Ecto neural progenitor cell (in vitro differentiated cells): ENCODE data around the gene AKAP4.

Experiments used
- DNase-seq: peaks from one replicate; pipeline ENCODE4 v3.0.0-alpha.2; 2018; ENCODE audit warnings: low spot score

AKAP4 gene, protein sequence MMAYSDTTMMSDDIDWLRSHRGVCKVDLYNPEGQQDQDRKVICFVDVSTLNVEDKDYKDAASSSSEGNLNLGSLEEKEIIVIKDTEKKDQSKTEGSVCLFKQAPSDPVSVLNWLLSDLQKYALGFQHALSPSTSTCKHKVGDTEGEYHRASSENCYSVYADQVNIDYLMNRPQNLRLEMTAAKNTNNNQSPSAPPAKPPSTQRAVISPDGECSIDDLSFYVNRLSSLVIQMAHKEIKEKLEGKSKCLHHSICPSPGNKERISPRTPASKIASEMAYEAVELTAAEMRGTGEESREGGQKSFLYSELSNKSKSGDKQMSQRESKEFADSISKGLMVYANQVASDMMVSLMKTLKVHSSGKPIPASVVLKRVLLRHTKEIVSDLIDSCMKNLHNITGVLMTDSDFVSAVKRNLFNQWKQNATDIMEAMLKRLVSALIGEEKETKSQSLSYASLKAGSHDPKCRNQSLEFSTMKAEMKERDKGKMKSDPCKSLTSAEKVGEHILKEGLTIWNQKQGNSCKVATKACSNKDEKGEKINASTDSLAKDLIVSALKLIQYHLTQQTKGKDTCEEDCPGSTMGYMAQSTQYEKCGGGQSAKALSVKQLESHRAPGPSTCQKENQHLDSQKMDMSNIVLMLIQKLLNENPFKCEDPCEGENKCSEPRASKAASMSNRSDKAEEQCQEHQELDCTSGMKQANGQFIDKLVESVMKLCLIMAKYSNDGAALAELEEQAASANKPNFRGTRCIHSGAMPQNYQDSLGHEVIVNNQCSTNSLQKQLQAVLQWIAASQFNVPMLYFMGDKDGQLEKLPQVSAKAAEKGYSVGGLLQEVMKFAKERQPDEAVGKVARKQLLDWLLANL

DNA sequence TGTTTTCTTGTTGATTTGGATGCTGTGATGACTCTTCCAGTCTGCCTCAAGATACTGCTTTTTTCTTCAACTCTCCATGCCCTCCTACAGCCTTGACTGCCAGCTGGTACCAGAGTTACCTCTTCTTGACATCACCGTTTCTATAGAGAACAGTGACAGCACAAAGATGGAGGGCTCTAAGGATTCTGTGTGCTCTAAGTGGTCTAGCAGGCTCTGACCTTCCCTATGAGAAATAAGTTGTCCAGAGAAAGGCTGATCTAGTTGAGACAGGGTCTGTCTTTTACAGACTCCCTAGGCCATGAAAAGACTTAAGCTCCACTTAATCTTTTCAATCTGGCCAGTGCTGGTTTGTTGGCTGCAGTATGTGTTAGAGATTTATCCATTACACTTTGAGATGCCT, at the start of gene AKAP4:
Gene AKAP4 (minus strand): TSS at position 101 of the 400 bp plus-strand sequence. CDS start 118 bp downstream, outside the sequence.
- no peak for DNase-seq

DNA sequence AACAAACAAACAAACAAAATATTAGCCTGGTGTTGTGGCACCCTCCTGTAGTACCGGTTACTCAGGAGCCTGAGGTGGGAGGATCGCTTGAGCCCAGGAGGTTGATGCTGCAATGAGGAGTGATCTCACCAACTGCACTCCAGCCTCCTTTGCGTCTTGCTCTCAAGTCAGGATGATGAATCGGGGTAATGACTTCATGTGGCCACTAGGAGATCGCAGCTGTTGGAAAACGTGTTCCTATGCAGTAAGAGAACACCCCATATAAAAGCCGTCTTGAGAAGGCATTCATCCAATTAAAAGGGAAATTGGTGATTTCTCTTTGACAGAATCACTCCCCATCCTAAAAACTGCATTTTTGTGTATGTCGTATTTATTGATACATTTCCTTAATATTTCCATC, 10.7 kb upstream of the AKAP4 start:
- no peak for DNase-seq

DNA sequence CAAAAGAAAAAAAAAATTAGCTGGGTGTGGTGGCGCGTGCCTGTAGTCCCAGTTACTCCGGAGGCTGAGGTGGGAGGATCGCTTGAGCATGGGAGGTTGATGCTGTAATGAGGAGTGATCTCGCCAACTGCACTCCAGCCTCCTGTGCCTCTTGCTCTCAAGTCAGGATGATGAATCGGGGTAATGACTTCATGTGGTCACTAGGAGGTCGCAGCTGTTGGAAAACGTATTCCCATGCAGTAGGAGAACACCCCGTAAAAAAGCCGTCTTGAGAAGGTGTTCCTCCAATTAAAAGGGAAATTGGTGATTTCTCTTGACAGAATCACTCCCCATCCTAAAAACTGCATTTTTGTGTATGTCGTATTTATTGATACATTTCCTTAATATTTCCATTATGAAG, 5.9 kb upstream of the AKAP4 start:
- DNase-seq, result no peak

DNA sequence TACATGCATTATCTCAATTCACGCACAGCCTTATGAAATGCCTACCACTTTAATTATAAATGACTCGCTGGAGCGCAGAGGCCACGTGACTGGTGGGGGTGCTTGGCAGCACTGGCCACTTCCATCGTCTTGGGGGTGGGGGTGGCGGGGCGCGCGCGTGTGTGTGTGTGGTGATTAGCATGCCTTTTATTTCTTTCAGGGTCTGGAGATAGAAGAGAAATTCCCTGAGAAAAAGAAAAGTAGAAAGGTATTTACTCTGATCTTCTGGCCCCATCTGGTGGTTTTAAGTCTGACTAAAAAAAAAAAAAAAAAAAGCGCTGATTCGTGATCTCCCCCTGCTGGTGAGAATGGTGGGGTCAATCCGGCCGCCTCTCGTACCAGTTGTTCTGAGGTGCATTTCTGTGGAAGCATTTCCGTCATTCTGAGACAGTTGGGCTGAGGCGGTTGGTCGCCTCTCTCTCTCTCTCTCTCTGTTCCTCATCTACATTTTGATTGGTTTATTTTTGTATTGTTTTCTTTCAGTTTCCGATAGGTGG, 3.6 kb upstream of the AKAP4 start, which contains the start of gene CCNB3:
Gene CCNB3 (plus strand): TSS at position 402 of the 536 bp plus-strand sequence. CDS start 80,399 bp downstream, outside the sequence.
- DNase-seq, result peak; percentile 57

DNA sequence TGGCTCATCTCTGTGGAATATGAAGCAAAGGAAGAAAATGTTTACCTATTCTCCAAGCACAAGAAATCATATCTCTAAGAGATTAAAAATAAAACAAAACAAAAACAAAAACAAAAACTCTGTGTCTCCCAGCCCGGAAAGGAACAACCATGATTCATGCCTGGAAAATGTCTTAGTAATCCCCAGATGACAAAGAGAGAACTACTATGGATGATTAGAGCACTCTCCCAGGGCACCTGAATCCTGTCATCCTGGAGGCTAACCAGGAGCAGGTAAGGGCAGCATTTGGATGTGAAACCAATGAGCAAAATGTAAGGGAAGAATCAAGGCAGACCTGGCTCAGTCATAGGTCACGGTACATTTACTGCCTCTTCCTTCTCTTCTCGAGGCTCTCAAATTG, 1.7 kb upstream of the AKAP4 start:
- DNase-seq, result no peak

DNA sequence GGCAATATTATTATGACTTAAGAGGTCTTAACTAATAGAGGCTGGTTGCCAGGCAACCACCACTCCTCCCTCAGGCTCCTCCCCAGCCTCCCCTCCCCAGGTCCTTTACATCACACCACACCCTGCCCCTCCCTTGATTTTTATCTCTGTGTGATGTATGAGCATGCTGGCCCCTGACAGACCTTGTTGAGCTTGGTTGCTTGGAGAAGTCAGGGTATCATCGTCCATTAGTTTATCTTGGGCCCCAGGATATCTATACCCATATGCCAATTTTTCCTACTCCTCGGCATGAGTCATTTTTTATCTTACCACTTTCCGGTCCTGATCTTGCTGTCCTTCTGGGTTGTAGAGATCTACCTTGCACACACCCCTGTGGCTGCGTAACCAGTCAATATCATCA, 2.5 kb downstream of the AKAP4 start:
- DNase-seq, result no peak

DNA sequence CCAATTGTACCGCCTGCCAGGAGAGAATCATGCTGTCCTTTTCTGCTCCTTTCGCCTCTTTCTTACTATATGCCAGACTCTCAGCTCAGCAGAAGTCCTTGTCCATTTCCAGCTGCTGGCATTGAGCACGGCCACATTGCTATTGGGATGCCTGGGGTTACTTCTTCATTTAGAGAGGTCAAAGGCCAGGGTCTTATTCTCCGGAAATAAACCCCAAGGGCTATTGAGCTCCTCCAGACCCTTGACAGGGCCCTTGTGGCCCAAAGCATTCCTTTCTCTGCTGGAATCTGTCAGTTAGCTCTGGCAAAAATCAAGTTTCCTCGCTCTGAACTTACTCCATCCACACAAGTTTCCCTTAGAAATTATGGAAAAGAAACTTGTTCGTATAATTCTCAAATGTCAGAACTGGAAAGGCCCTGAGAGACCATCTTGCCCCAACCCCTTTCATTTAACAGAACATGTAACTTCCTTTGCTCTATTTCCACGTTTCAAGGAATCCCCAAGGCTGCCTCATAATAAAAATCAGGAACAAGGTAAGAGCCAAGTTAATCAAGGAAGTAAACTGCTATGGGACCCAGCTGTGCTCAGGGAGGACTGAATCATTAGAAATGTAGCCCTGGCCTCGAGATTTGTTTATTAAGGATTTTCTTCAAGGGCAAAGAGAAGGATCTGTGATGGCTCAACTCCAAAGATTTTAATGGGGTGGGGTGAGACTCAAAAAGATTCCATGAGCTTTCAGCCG, 11.8 kb downstream of the AKAP4 start:
- DNase-seq, result no peak

DNA sequence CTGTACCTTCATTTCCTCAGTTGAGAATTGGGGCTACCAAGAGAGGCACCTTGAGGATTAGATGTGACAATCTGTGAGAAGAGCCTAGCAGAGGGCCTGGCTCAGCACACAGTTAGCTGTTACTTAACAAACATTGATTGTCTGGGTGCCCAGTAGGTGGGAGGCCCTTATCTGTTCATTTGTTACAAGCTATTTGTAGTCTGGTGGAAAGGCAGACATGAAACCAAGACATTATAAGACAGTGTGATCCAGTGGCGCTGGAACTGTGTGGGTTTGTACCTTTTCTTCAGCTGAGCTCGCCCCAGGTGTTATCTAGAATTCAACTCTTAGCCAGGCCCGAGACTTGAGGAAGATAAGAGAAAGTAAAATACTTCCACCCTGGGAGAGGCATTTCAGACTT, 16.9 kb downstream of the AKAP4 start:
- no peak for DNase-seq

DNA sequence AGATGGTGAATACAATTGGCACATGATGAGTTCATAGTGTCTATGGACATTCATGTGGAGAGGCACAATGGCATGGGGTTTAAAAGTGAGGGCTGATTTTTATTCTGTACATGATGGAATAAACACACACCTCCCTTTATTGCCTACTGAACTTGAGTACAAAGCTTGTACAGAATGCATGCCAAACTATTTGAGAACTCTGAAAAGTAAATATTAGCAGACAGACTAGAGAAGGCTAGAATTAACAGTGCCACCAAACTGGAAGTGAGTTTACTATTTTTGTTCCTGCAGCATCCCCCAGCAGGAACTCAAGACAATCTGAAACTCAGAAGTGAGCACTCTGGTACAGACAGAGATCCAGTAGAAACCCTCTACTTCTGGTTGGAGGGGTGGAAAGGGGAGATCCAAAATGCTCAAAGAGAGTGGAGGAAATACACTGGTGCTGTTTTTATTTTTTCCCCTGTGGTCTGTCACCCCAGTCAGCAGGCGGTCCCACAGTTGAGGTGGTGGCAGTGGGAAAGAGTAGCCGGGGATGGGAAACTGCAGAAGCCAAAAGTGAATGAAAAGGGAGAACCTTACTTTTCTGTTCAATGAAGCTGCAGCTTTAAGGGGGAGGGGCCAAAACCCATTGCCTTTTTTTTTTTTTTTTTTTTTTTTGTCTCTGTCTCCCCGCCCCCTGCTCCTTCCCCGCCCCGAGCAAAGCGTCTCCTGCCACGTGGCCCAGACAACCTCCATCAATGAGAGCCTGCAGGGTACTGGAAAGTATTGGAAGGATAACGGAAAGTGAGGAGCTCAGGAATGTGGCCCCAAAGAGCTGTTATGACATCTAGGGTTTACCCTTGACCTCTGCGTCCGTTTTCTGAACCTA, 20.5 kb downstream of the AKAP4 start:
- no peak for DNase-seq

DNA sequence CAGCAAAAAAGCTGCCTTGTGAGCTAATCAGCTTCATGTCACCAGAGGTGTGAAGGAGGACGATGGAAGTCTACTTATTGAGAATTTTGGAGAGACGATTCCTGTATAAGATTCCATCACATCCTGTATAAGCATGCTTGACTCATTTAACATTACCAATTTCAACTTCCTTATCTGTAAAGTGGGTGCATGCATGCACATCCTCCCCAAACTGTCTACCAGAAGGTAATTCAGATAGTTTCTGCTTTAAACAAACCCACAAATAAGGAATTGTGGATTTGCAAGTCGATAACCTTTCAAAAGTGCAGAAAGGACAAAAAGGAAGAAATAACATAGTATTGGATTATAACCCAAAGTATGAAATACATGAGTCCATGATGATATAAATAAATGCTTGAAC, 31.1 kb downstream of the AKAP4 start:
- DNase-seq, result no peak

DNA sequence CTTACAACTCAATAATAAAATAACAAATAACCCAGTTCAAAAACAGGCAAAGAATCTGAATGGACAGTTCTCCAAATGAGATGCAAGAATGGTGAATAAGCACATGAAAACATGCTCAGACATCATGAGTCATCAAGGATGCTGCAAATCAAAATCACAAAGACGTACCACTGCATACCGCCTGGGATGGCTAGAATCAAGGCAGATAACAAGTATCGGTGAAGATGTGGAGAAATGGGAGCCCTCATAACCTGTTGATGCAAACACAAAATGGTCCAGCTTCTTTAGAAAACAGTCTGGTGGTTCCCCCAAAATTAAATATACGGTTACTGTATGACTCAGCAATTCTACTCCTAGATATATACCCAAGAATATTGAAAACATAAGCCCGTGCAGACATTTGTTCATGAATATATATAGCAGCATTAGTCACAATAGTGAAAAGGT, 32.5 kb downstream of the AKAP4 start:
- no peak for DNase-seq

DNA sequence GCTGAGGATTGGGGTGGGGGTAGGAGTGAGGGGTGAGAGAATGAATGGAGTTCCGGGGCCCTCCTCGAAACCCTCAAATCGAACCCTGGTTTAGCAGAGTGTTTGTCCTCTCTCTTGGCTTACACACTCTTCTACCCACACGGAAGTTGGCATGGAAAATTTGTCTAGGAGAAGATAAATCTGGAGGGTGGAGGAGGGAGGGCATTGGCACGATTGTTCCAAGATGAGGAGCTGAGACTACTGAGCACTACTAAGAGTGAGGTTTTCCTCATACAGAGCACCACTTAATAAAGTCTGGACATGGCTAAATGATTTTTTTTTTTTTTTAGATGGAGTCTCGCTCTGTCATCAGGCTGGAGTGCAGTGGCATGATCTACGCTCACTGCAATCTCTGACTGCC, 33.4 kb downstream of the AKAP4 start:
- DNase-seq, result no peak

DNA sequence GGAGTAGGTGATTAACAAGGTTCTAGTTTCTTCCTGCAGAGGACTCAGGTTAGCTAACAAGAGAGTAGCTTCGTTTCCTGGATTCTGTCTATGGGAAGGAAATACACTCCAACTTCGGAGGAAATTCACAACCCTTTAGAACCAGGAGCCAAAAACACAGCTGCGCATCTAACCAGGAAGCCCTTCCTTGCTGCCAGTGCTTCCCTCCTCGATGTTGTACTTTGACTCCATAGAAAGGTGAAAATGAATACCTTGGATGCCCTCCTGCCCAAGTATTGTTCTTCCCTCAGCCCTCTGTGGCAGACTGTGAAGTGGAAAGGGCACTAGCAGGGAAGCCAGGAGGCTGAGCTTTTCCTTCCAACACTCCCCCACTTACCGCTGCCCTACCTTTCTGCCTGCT, 35.1 kb downstream of the AKAP4 start:
- no peak for DNase-seq

DNA sequence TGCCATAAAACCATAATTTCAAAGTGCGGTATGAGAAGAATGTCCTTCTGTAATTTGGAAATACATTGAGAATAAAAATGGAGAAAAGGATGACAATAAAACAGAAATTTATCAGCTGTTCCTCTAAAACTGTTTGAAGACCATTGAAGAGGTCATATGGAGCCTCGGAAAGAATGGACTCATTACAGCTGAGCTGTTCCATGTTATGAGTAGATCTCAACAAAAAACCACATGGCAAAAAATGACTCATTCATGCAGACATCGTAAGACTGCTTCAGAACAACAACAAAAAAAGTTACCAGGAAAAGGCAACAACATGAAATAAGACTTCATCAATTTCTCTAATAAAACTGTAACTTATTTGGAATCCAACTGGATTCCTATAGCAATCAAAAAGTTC, 39.7 kb downstream of the AKAP4 start:
- DNase-seq, result no peak

DNA sequence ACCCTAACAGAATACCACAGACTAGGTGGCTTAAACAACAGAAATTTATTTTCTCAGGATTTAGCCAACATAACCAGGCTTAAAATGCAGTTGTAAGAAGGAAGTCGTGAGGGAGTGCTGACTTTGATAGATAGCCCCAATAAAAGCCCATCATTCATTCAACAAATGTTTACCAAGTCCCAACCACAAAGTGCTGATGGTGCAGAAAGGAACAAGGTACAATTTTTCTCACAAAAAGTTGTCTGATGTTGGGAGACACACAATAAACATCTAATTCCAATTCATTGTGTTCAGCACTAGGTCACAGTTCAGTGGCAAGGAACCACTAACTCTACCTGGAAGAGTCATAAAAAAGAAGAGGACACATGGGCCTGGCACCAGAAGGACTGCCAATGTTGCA, 42.2 kb downstream of the AKAP4 start:
- no peak for DNase-seq

DNA sequence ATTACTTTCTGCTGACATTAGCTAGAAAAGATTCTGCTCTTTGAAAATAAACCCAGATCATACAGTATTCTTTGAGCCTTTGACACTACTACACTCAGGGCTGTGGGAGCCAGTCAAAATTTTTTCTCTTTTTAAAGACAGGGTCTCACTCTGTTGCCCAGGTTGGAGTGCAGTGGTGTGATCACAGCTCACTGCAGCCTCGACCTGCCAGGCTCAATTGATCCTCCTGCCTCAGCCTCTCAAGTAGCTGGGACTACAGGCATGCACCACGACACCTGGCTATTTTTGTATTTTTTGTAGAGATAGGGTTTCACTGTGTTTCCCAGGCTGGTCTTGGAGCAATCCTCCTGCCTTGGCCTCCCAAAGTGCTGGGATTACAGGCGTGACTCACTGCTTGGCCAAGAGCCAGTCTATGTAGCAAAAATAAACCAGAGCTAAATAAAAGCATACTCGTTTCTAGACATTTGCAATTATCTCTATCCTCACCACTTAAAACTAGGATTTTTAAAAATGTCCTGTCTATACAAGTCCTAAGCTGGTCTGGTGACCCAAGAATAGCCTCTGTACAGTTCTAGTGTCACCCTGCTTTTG, 43.2 kb downstream of the AKAP4 start:
- DNase-seq, result no peak

DNA sequence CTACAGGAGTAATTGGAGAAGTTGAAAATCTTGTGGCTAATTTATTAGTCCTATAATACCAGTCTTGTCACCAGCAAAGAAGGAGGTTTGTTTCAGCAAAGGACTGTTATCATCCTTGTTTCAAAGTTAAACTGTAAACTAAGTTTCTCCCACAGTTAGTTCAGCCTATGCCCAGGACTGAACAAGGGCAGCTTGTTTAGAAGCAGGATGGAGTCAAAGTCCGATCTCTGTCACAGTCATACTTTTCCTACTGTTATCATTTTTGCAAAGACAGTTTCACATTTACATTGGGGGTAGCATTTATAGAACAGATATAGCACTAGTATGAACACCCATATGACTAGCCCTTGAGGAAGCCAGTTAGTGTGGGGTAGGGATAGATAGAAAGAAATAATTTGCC, 46.4 kb downstream of the AKAP4 start:
- DNase-seq, result no peak

DNA sequence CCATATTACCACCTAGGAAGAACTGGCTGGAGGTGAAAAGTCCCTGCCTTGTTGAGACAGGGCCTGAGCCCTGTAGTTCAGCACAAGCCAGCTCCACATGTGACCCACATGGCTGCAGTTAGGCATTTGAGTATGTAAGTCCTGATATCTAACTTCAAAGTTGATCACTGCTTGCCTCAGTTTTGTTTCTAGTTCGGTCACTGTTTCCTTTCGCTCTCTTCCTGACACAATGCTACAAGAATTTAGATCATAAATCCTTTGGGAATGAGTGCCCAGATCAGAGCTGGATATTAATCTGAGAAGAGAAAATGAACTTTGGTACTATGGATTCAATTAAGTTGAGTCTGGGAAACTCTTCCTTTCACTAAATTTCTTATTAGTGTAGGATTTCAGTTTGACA, 48.4 kb downstream of the AKAP4 start:
- DNase-seq, result no peak

DNA sequence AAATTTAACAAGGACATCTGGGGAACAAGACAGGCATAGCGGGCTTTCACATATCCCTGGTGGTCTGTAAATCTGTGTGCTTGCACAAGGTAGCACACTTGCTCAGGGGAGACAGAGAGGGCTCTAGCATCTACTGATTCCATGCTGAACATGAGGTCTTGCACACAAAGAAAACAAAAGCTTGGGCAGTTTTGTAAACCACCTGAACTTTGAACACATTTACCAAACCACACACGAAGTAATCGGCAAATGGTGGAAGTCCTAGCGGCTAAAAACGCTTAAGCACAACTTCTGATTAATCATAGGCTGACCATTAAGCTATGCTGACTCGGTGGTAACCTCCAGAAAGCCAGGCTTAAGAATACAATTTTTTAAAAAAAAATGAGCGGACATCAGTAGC, 52.8 kb downstream of the AKAP4 start:
- DNase-seq, result no peak
